ENCODE data around the gene SLC12A7. TPM values are rescaled to one million over a fixed set of nuclear protein-coding genes. Genes with fewer than 3 reads are reported as not detected.

Gene SLC12A7
- total and polyA plus RNA-seq, 2 of the 13 experiments (the other 11 are each of a cell fraction or from before 2014, with no cell fraction given) = 14.0 to 18.5 TPM

GRCh38 chr5:1002836-1003235 is 109.0 kb downstream of the SLC12A7 start:
- ChIA-PET CTCF (ENCODE audit: low intra/inter-chr PET ratio, low total read pairs) (no interaction called here), POLR2A (no interaction called here)
- Histone ChIP-seq H4K20me1 (ENCODE audit: insufficient read depth, low read length) (0 out of 2 replicates have a peak, but pooled peaks cover under 1% of the 10 kb centered on the region), H3K9ac (ENCODE audit: insufficient read depth, low read depth, low read length) (no peak overlapping the region), H3K4me3 (replicated peaks in 1 of 3; ENCODE audit: insufficient read depth in 1 of 3, low read depth in 2 of 3, low read length in 3 of 3) (no peak overlapping the region), H3K4me1 (ENCODE audit: insufficient read depth, low read length) (peaks cover 37% of the 10 kb centered on the region; the same call in 1 of the 2 replicates), H3K79me2 (ENCODE audit: insufficient read depth, low read length) (no peaks in the 10 kb centered on the region), H3K9me3 (ENCODE audit: low read length) (no peaks in the 10 kb centered on the region), H2AFZ (ENCODE audit: low read length) (no peak overlapping the region), H3K27me3 (ENCODE audit: control insufficient read depth in 1 of 2, insufficient read depth in 2 of 2, low read length in 2 of 2) (peaks cover 6 to 78% of the 10 kb centered on the region in 2 experiments), H3K27ac (ENCODE audit: extremely low read length, insufficient read depth, low read length) (no peak overlapping the region), H3K36me3 (replicated peaks in 1 of 2; ENCODE audit: control insufficient read depth in 1 of 2, insufficient read depth in 2 of 2, low read length in 2 of 2) (no peaks in the 10 kb centered on the region), H3K4me2 (ENCODE audit: low read depth, low read length) (no peak overlapping the region)
- intact Hi-C loops (cut with micrococcal nuclease; ENCODE audit: unreplicated experiment) = loop anchor here (5.0 kb wide), 1 partner anchor 164 kb away; no protein-coding TSS in a partner anchor
- DNase-seq (ENCODE audit: low spot score) (no peak), ATAC-seq (no peak), FAIRE-seq (no peak)
- in situ Hi-C loops (cut with HindIII; ENCODE audit: extremely low pct_ligation_motif_present, low pct_unique_long_range_greater_than_20kb) = no loop called here
- 62% methylated on average over 13 of the region's 13 CpGs for WGBS (ENCODE audit: low lambda C conversion rate)
- TF ChIP-seq ZNF841 (CRISPR knock-in tag; IDR thresholded peaks at IDR 0.05; ENCODE audit: borderline replicate concordance) (no peak), YEATS2 (CRISPR knock-in tag; IDR thresholded peaks at IDR 0.05; ENCODE audit: borderline replicate concordance) (no peak), DMAP1 (CRISPR knock-in tag; IDR thresholded peaks at IDR 0.05) (no peak), SMC3 (IDR thresholded peaks at IDR 0.05; ENCODE audit: low read length) (no peak), PAX8 (CRISPR knock-in tag; IDR thresholded peaks at IDR 0.05; ENCODE audit: borderline replicate concordance) (no peak), ZNF430 (CRISPR knock-in tag; IDR thresholded peaks at IDR 0.05) (no peak)
- no TSS peak for BruUV-seq (replicated peaks)

- H3K4me2 ChIP-seq (ENCODE audit: low read depth, low read length) = no peak overlapping the region
- in situ Hi-C loops (cut with HindIII; ENCODE audit: extremely low pct_ligation_motif_present, low pct_unique_long_range_greater_than_20kb) = no loop called here
- H3K27ac ChIP-seq (ENCODE audit: extremely low read length, insufficient read depth, low read length) = no peak overlapping the region
- no peak overlapping the region for H3K9ac ChIP-seq (ENCODE audit: insufficient read depth, low read depth, low read length)
- H3K4me3 ChIP-seq (replicated peaks in 1 of 3; ENCODE audit: insufficient read depth in 1 of 3, low read depth in 2 of 3, low read length in 3 of 3) = no peak overlapping the region
- DNase-seq (ENCODE audit: low spot score) = no peak
- H3K9me3 ChIP-seq (ENCODE audit: low read length) = no peaks in the 10 kb centered on the region
- WGBS (ENCODE audit: low lambda C conversion rate) = 36% methylated on average over 4 of the region's 4 CpGs
- H2AFZ ChIP-seq (ENCODE audit: low read length) = no peak overlapping the region
- intact Hi-C loops (cut with micrococcal nuclease; ENCODE audit: unreplicated experiment) = loop anchor here (5.0 kb wide), 1 partner anchor 165 kb away; no protein-coding TSS in a partner anchor
- ATAC-seq = no peak
- ChIA-PET CTCF (ENCODE audit: low intra/inter-chr PET ratio, low total read pairs) (no interaction called here), POLR2A (no interaction called here)
- peaks cover 32% of the 10 kb centered on the region; the same call in 1 of the 2 replicates for H3K4me1 ChIP-seq (ENCODE audit: insufficient read depth, low read length)
- no peaks in the 10 kb centered on the region for H3K79me2 ChIP-seq (ENCODE audit: insufficient read depth, low read length)
- TF ChIP-seq BRD4 (CRISPR knock-in tag; IDR thresholded peaks at IDR 0.05) (no peak), ZBTB3 (CRISPR knock-in tag; IDR thresholded peaks at IDR 0.05; ENCODE audit: borderline replicate concordance, low read depth) (no peak), SP2 (CRISPR knock-in tag; IDR thresholded peaks at IDR 0.05) (no peak), MXD1 (CRISPR knock-in tag; IDR thresholded peaks at IDR 0.05) (no peak), ZNF496 (CRISPR knock-in tag; IDR thresholded peaks at IDR 0.05; ENCODE audit: insufficient replicate concordance) (no peak), HOXA3 (CRISPR knock-in tag; IDR thresholded peaks at IDR 0.05) (no peak), ZNF546 (CRISPR knock-in tag; conservative IDR thresholded peaks at IDR 0.05) (no peak), ZFX (CRISPR knock-in tag; IDR thresholded peaks at IDR 0.05; ENCODE audit: low read depth) (no peak), ZMYM3 (CRISPR knock-in tag; IDR thresholded peaks at IDR 0.05) (no peak), SRF (IDR thresholded peaks at IDR 0.05; ENCODE audit: low read depth, low read length) (no peak), SNRNP70 (IDR thresholded peaks at IDR 0.05; ENCODE audit: low read depth, low read length) (no peak), ZNF576 (CRISPR knock-in tag; IDR thresholded peaks at IDR 0.05) (no peak)
- no peak for FAIRE-seq
- H4K20me1 ChIP-seq (ENCODE audit: insufficient read depth, low read length) = no peaks in the 10 kb centered on the region
- peaks cover 6 to 71% of the 10 kb centered on the region in 2 experiments; a peak in 4 of 5 replicates for H3K27me3 ChIP-seq (ENCODE audit: control insufficient read depth in 1 of 2, insufficient read depth in 2 of 2, low read length in 2 of 2)
- H3K36me3 ChIP-seq (replicated peaks in 1 of 2; ENCODE audit: control insufficient read depth in 1 of 2, insufficient read depth in 2 of 2, low read length in 2 of 2) = no peaks in the 10 kb centered on the region
- BruUV-seq (replicated peaks) = no TSS peak
These were observed 109.7 kb downstream of the SLC12A7 start for GRCh38 chr5:1002271-1002546.
